Measurements from ENCODE around the gene OSBPL2. TPM values are rescaled to one million over a fixed set of nuclear protein-coding genes. Genes with fewer than 3 reads are reported as not detected.

The OSBPL2 gene
- total RNA-seq, 4 donors from 2014 or later, result 23.1 to 31.6 (median 27.1) TPM

DNA sequence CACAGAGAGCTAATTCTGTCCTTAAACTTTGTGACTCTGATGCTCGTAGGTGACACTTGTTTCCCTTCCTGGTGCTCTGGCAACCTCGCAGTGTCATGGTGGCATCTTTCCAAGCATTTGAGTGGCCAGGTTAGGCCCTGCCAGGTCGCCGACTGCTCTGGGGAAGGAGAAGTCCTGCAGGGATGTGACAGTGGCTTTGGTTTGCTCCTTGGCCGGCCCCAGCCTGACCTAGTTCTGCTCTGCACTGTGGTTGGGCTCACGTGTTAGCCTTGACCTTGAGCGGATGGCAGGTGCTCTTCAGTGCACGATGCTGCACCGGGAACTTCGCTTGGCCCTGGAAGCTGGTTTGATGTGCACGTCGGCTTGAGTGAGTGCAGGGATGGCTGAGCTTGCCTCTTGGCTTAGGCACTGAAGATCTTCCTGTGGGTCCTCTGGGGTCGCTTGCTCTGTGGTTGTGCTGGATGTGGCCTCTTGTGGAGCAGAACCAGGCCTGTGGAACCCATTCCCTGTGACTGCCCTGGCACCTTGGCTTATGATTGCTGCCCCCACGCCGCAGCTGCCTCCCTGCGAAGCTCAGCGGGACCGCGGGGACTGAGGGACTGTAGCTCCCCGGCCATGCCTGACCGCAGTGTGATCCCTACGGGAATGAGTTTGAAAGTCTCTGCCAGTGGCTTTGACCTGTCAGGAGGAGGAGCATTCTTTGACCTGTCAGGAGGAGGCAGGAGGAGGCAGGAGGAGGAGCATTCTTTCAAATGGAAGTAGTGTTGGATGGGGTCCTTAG lies 8.7 kb downstream of the OSBPL2 start:
- Histone ChIP-seq H3K4me3 (no peak overlapping the region), H3K27me3 (no peaks in the 10 kb centered on the region), H3K36me3 (peaks cover 0 to 23% (median 0%) of the 10 kb centered on the region in 3 donors), H3K9me3 (no peaks in the 10 kb centered on the region), H3K4me1 (peaks cover 0 to 26% (median 0%) of the 10 kb centered on the region in 4 donors), H3K27ac (no peak overlapping the region)
- no peak for DNase-seq (ENCODE audit: low spot score in 2 of 2)
- WGBS, 2 donors, result 50 to 72% methylated on average over 20 to 22 of the region's 22 CpGs
- no peak for TF ChIP-seq POLR2A (IDR thresholded peaks at IDR 0.05)
- TF ChIP-seq, protein P1, sequence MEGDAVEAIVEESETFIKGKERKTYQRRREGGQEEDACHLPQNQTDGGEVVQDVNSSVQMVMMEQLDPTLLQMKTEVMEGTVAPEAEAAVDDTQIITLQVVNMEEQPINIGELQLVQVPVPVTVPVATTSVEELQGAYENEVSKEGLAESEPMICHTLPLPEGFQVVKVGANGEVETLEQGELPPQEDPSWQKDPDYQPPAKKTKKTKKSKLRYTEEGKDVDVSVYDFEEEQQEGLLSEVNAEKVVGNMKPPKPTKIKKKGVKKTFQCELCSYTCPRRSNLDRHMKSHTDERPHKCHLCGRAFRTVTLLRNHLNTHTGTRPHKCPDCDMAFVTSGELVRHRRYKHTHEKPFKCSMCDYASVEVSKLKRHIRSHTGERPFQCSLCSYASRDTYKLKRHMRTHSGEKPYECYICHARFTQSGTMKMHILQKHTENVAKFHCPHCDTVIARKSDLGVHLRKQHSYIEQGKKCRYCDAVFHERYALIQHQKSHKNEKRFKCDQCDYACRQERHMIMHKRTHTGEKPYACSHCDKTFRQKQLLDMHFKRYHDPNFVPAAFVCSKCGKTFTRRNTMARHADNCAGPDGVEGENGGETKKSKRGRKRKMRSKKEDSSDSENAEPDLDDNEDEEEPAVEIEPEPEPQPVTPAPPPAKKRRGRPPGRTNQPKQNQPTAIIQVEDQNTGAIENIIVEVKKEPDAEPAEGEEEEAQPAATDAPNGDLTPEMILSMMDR (IDR thresholded peaks at IDR 0.05), result no peak
- TF ChIP-seq EP300 (IDR thresholded peaks at IDR 0.05), result no peak

DNA sequence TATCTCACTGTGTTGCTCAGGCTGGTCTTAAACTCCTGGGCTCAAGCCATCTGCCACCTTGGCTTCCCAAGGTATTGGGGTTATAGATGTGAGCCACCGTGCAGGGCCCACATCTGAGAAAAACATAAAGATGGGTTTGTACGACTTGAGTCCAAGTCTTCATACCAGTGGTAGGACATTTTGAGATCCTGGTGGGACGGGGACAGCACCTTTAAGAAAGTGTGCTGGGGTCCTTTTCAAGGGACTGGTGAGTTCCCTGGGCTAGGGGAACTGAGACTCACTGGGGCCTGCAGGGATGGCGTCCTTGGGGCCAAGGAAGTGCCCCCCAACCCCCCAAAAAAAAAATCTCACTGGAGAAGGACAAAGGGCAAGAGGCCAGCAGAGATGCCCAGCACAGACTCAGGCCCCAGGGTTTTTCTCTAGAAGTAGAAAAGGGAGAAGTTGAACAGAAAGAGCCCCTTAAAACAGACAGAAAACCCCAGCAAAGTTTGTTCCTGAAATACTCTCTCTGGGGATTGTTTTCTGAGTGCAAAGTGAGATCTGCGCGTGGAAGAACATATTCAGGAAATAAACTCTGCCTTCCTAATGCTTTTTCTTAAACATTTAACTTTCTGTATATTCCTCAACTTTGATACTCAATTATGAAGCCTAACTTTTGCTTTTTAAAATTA lies 10.7 kb downstream of the OSBPL2 start:
- DNase-seq (ENCODE audit: low spot score in 2 of 2), result no peak
- no peak for TF ChIP-seq EP300 (IDR thresholded peaks at IDR 0.05)
- TF ChIP-seq, protein P1 (IDR thresholded peaks at IDR 0.05), result no peak
- Histone ChIP-seq H3K36me3 (peaks cover 0 to 31% (median 0%) of the 10 kb centered on the region in 3 donors), H3K27ac (no peak overlapping the region), H3K27me3 (no peaks in the 10 kb centered on the region), H3K9me3 (no peaks in the 10 kb centered on the region), H3K4me3 (no peak overlapping the region), H3K4me1 (peaks cover 0 to 24% (median 0%) of the 10 kb centered on the region in 4 donors)
- 64 to 67% methylated on average over 6 of the region's 6 CpGs for whole genome bisulfite sequencing, 2 donors

DNA sequence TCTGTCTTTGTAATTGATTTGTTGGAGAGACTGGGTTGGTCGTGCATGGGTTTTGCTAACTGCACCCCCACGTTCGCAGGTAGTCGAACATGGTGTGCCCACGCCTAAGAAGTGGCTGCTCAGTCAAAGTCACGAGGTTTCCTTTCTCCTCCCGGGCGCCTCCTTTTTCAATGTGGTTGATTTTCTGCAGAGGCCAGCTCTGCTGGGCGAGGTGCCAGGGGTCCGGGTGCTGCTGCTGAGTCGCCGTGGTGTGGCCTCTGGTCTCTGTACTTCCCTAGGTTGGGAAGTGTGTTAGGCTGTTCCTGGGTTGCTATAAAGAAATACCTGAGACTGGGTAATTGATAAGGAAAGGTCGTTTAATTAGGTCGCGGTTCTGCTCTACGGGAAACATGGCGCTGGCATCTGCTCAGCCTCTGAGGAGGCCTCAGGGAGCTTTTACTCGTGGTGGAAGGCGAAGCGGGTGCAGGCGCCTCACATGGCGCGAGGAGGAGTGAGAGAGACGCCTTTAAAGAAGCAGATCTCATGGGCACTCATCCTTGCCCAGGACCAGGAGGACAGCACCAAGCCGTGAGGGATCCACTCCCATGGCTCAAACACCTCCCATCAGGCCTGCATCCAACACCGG lies 14.1 kb downstream of the OSBPL2 start:
- no peak for DNase-seq (ENCODE audit: low spot score in 2 of 2)

DNA sequence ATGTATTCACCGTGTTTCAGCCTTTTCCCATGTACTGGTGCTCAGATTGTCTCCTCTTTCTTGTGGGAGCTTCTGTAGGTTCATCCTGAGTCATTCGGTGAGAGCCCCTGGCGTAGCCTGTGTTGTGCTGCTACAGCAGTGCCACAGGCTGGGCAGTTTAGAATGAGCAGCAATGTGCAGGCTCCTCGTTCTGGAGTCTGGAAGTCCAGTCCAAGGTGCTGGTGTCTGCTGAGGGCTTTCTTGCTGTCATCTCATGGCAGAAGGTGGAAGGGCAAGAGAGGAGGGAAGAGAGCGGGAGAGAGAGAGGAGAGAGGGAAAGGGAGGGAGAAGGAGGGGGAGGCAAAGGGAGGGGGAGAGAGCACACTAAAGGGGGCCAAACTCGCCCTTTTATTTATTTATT lies 15.1 kb downstream of the OSBPL2 start:
- Histone ChIP-seq H3K4me3 (no peak overlapping the region), H3K9me3 (no peaks in the 10 kb centered on the region), H3K27me3 (no peaks in the 10 kb centered on the region), H3K4me1 (peaks cover 0 to 9% (median 0%) of the 10 kb centered on the region in 4 donors), H3K27ac (no peak overlapping the region), H3K36me3 (peaks cover 0 to 41% (median 0%) of the 10 kb centered on the region in 3 donors)
- no peak for TF ChIP-seq POLR2A (IDR thresholded peaks at IDR 0.05)
- TF ChIP-seq EP300 (IDR thresholded peaks at IDR 0.05), result no peak
- TF ChIP-seq, protein P1 (IDR thresholded peaks at IDR 0.05), result no peak
- DNase-seq (ENCODE audit: low spot score in 2 of 2), result no peak
- WGBS, 2 donors, result 90 to 92% methylated on average over 6 of the region's 6 CpGs

More for the DNA sequence above, 14.1 kb downstream of the OSBPL2 start:
- TF ChIP-seq, protein P1 (IDR thresholded peaks at IDR 0.05), result no peak
- no peak for TF ChIP-seq POLR2A (IDR thresholded peaks at IDR 0.05)
- 88 to 89% methylated on average over 26 of the region's 26 CpGs for WGBS, 2 donors
- Histone ChIP-seq H3K36me3 (peaks cover 0 to 39% (median 0%) of the 10 kb centered on the region in 3 donors), H3K27me3 (no peaks in the 10 kb centered on the region), H3K4me1 (peaks cover 0 to 9% (median 0%) of the 10 kb centered on the region in 4 donors), H3K27ac (no peak overlapping the region), H3K9me3 (no peaks in the 10 kb centered on the region), H3K4me3 (no peak overlapping the region)
